ENCODE data around the gene VWA3B.
A peak's percentile ranks its signal among the peaks of the same experiment; 100 is the strongest.
"Not testable (repeated sequence)": the region's sequence is repeated elsewhere in the genome, so short reads cannot be mapped to it uniquely, and the experiment has no call there.

VWA3B gene, protein sequence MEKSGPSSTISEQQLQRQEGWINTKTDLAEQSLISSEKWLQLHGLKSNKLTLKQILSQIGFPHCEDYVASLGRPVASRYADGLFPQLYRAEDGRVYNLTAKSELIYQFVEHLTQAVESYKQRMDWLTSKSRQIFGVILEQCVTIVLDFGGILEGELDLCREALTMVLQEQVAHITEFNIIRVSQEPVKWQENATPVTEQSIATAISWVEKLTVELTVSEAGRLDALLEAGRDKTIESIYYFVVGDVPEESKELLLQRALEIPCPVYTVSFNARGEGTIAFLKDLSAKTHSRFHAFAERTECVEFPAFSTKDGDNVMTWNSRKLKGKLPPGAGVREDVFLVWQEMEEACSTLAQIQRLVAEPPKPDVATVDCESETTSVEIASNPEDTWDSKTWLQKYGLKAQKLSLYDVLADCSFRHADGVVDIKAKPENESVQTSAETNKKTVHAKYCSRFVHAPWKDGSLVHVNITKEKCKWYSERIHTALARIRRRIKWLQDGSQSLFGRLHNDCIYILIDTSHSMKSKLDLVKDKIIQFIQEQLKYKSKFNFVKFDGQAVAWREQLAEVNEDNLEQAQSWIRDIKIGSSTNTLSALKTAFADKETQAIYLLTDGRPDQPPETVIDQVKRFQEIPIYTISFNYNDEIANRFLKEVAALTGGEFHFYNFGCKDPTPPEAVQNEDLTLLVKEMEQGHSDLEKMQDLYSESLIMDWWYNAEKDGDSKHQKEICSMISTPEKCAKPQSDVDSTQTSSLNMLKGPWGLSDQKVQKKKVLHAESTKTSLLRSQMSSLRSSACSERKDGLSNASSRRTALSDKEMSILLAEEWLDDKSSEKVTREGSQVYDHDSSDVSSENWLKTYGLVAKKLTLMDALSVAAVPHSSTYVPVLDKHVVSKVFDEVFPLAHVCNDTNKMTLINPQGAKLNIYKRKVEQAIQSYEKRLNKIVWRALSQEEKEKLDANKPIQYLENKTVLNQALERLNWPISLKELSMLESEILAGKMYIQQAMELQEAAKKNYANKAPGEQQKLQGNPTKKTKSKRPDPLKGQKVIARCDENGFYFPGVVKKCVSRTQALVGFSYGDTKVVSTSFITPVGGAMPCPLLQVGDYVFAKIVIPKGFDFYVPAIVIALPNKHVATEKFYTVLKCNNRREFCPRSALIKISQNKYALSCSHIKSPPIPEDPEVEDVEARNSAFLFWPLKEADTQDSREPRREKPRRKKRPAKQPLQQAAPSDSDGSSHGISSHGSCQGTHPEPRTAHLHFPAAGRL (N-terminal part only)

DNA sequence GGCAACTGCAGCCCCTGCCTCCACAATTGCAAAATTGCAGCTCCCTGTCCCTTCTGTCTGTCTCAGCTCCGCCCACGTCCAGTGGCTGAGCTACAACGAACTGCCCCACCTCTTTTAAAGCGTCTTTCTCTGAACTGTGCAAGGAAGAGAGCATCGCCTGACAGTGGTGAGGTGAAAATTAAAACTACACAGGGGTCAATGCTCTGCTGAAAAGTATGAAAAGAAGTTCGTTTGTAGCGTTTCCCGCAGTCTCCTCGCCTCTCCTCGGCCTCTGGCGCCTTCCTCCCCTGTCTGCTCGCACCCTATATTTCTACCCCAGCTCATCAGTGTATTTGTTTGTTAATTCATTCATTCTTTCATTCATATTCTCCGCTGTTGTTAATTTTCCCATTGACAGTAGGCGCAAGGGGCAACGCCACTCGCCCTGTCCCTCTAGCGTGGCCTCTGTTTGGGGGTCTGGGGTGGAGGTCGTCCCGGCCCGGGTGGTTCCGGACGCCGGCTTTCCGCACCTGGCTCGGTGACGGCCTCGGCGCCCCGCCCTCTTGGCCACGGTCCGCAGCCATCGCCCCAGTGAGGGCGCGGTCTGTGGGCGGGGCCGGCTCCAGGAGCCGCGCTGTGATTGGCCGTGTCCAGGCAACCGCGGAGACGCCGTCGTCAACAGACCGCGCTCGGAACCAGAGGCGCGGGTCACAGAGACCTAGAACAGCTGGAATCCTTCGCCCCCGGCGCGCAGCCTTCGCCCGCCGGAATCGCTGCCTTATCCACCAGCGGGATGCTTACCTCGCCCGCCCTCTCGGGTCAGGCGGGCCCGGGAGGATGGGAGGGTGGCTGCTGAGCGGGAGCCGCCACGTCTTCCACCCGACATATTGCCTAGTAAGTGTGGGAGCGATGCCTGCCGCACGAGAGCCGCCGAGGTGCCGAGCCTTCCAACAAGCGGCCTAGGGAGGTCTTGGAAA is at the start of gene VWA3B:
Gene VWA3B (plus strand): TSS at position 677 of the 956 bp plus-strand sequence. CDS start 5,926 bp downstream, outside the sequence.
- peak; percentile 7 for DNase-seq (ENCODE audit: low spot score)

DNA sequence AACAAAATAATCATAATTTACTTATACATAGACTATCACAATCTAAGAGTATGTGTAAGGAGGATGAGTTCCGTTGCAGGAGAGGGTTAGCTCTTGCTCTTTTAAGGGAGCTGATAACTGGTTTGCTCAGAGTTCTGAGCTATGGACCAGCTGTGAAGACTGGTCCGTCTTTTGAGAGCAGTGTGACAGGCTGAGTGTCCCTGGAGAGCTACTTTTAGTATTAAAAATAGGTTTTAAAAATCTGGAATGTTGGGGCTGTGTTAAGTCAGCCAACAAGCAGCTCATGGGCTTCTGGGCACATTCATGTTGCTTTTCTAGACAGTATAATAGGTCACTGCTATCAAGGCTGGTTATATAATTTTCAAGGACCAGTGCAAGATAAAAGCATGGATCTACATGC is 49.8 kb upstream of the VWA3B start:
- DNase-seq (ENCODE audit: low spot score): no peak

DNA sequence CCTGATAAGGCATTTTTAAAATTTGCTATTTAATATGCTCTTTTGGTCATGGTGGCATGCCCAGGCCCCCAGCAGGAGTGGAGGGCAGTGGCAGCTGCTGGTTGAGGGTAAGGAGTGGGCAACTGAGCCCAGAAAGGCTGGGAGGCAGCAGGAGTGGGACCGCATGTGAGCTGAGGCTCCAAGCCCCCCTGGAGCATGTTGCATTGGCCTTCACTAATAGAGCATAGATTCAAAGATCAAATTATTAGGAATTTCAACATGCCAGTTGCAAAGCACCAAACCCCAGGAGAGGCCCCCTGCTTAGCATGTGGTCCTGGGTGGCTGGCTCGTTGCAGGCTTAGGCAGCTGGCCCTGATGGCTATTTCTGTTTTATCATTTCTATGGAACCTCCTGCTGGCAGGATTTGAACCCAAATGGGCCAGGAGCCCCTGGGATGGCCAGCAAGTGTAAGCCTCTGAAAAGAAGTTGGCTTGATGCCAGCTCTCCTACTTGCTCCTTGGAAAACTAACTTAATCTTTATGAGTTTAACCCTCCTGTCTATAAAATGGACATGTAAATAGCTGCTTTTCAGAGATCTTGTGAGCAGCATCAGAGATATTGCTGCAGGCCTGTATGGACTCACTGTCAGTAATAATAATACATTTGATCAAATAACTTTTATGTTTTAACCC is 49.2 kb upstream of the VWA3B start:
- no peak for DNase-seq (ENCODE audit: low spot score)

DNA sequence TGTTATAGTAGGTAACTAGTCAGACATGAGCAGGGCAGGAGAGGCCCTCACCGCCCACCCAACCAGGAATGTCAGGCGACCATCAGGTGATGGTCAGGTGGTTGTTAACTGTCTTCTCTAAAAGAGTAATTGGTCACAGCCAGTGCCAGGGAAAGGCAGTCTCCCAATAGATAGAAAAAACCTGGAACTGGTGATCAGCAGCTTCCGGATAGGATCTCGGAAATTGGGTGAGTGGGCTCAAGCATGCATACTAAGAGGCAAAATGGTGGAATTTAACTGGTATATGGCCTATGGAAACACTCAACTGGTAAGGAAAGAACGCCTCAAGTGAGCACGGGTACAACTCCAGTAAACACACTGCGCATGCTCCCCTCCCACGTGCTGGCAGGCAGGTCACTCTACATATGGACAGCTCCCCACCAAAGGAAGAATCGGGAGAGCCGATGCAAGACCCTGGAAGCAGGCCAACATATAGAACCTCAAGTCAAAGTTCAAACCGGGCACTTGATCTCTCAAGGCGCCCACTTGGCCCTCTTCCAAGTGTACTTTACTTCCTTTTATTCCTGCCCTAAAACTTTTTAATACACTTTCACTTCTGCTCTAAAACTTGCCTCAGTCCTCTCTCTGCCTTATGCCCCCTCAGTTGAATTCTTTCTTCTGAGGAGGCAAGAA is 47.7 kb upstream of the VWA3B start:
- no peak for DNase-seq (ENCODE audit: low spot score)

DNA sequence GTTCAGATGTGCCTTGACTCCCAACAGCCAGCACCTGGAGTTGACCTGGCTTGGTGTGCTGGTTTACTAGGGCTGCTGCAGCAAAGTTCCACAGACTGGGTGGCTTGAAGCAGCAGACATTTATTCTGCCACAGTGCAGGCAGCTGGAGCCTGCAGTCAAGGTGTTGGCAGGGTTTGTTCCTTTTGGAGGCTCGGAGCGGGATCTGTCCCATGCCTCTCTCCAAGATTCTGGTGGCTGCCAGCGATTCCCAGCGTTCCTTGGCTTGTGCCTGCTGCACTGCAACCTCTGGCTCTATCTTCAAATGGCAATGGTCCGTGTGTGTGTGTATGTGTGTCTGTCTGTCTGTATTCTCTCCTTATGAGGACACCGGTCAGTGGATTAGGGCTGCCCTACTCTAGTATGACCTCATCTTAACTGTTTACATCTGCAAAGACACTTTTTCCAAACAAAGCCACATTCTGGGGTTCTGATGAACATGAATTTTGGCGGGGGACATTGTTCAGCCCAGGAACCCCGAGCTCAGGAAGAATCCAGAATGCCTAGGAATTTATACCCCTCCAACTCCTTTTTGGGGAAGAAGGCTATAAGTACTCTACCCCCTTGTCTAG is 46.5 kb upstream of the VWA3B start:
- no peak for DNase-seq (ENCODE audit: low spot score)

DNA sequence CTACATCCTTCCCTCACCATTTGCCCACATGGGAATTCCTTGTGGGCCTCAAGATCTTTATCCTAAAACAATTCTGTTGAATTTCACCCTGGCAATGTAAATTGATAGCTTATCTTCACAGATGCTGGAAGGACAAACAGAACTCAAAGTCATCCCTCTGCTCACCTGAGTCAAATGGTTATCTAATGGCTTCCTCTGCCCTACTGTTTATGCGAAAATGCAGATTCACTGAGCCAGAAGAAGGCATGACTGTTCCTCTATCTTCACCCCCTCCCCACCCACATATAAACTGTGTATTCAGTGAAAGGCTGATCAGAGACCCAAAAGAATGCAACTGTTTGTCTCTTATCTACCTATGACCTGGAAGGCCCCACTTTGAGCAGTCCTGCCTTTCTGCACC is 43.9 kb upstream of the VWA3B start:
- no peak for DNase-seq (ENCODE audit: low spot score)

DNA sequence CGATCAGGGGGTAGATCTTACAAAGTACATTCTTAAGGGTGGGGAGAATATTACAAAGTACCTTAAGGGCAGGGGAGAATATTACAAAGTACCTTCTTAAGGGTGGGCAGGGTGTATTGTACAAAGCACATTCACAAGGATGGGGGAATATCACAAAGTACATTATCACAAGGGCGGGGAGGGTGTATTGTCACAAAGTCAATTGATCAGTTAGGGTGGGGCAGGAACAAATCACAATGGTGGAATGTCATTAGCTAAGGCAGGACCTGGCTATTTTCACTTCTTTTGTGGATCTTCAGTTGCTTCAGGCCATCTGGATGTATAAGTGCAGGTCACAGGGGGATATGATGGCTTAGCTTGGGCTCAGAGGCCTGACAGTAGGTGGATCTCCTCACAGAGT is 42.2 kb upstream of the VWA3B start:
- not testable (repeated sequence) for DNase-seq (ENCODE audit: low spot score)

DNA sequence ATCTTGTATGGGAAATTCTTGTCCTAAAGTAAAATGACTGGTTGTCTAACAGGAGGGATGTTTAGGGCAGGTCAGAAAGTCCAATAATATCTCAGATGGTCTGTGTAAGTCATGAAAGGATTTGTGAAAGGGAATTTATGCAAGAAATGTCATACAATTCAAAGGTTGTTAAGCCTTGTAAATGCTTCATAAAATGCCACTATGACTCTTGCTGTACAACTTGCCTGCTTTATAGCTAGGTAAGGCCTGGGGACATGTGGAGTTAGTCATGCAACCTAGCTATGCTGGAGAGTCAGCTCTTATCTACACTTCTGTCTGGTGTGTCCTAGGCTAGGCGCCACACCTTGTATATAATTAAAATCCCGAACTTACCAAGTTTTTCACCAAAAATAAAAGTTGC is 36.9 kb upstream of the VWA3B start:
- DNase-seq (ENCODE audit: low spot score): no peak

DNA sequence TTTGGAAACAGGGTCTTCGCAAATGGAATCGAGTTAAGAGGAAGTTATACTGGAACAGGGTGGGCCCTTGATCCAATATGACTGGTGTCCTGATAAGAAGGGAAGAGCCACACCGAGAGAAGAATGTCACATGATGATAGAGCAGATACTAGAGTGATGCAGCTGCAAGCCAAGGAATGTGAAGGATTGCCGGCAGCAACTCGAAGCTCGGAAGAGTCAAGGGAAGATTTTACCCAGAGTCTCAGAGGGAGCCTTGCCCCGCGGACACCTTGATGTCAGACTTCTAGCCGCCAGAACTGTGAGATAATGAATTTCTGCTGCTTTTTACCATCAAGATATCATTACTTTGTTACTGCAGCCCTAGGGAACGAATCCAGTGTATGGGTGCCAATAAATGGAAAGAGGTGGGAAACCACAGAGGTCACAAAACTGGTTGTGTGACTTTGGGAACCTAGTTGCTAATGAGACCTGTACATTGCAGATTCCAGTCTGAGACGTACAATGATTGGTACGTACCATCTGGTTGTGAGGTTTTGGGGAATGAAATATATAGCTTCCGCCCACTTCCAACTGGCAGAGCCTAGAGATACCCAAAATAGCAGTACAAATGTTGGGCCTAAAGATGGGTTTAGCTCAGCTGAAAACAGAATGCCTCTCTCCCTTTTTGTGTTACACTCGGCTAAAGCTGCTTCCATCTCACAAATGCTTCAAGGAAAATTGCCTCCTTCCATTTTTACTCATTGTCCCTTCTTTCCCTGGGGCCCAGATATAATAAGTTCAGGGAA is 28.6 kb upstream of the VWA3B start:
- DNase-seq (ENCODE audit: low spot score): no peak

DNA sequence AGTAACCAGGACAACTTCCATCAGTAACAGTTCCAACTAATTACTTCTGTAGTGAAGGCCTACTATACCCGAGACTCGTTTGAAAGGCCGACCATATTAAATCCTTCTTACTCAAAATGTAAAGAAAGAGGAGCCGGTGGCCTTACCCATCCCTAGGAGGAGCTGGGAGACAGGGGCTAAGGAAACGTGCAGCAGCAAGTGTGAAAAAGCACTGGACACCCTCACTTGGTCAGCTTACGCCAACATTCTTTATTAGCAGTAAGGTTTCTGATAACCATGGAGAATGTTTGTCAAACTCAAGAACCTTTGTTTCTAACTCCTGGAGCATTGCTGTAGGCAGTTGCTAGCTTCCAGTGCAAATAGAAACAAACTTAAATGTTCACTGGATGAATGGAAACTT is 26.7 kb upstream of the VWA3B start:
- DNase-seq (ENCODE audit: low spot score): no peak

DNA sequence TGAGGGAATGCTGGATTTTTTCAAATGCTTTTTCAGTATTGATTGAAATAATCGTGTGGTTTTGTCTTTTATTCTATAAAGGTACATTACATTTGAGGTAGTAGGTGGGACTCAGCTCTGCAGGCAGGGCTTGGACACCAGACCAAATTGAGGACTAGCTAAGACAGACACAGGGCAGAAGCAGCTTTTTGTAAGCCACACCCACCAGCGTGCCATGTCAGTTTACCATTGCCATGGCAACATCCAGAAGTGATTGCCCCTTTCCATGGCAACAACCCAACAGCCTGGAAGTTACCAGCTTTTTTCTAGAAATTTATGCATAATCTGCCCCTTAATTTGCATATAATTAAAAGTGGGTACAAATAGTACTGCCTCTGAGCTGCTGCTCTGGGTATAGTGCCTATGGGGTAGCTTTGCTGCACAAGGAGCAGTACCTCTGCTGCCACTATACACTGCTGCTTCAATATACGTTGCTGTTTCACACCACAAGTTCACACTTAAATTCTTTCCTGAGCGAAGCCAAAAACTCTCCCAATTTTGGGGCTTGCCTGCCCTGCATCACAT is 23.6 kb upstream of the VWA3B start:
- no peak for DNase-seq (ENCODE audit: low spot score)

DNA sequence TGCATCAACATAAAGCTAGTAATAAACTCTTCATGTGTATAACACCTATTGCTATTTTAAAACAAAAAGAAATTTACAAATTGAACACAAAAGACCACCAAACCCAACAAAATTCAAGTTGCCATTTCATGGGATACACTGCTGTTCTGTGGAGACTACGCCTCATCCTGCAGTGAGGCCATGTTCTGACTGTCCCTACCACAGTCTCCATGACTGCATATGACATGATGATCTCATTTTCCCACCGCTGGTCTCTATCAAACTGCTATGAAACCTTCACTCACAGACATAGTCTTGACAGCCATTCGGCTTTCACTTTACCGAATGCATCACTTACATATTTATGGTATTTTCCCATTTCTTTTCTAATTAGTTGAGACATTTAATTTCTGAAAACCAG is 21.2 kb upstream of the VWA3B start:
- no peak for DNase-seq (ENCODE audit: low spot score)

DNA sequence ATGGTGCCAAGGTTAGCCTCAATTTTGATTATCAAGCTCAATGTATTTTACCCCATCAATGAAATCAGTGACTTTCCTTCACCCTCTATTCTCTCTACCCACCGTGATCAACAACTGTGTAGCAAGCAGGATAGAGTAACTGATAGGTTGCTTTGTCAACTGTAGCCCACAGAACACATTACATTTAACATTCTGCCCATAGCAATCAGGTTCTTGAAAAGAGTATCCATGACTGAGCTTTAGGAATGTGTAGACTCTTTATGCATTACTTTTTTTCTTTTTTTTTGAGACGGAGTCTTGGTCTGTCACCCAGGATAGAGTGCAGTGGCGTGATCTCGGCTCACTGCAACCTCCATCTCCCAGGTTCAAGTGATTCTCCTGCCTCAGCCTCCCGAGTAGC is 19.8 kb upstream of the VWA3B start:
- no peak for DNase-seq (ENCODE audit: low spot score)

DNA sequence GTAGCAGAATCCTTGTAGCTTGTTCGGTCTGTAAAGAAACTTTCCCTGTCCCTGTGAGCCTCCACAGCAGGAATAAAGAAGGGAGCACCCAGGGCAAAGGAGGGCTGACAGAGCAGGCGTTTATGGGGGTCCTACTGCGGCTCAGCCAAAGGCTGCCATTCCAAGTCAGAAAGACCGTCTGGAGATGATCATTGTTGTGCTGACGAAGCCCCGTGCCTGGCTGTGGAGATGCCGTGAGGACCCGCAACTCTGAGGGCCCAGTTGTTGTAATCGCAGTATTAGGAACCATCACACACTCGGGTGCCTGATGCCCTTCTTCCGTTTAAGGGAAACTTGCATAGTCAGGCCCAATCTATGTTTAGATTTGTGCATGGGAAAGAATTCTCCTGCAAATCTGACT is 16.9 kb upstream of the VWA3B start:
- no peak for DNase-seq (ENCODE audit: low spot score)

DNA sequence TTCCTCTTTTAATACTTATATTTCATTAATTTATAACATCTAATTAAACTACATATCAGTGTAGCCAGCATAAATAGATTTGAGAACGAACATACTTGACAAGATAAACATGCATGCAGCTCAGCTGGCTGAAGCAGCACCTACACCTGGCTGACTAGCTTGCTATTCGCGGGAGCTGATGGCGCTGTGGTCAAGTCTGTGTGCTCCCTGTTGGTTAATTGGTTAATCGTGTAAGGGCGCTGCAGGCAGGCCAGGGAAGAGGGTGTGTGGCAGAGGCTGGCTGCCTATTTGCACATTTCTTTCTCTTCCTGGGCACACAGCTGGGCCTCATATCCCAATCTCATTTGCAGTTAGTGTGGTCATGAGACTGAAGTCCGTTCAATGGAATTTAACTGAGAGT is 14.5 kb upstream of the VWA3B start:
- no peak for DNase-seq (ENCODE audit: low spot score)

DNA sequence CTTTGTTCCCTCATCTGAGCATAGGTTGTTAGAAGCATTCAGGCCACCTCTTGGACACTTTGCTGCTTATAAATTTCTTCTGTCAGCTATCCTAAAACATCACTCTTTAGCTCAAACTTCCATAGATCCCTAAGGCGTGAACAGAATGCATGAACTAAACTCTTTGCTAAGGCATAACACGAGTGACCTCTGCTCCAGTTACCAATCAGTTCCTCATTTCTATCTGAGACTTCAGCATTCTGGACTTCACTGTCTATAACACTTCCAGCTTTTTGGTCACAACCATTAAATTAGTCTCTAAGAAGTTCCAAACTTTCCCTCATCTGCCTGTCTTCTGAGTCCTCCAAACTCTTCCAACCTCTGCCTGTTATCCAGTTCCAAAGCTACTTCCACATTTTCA is 8.3 kb upstream of the VWA3B start:
- DNase-seq (ENCODE audit: low spot score): no peak

DNA sequence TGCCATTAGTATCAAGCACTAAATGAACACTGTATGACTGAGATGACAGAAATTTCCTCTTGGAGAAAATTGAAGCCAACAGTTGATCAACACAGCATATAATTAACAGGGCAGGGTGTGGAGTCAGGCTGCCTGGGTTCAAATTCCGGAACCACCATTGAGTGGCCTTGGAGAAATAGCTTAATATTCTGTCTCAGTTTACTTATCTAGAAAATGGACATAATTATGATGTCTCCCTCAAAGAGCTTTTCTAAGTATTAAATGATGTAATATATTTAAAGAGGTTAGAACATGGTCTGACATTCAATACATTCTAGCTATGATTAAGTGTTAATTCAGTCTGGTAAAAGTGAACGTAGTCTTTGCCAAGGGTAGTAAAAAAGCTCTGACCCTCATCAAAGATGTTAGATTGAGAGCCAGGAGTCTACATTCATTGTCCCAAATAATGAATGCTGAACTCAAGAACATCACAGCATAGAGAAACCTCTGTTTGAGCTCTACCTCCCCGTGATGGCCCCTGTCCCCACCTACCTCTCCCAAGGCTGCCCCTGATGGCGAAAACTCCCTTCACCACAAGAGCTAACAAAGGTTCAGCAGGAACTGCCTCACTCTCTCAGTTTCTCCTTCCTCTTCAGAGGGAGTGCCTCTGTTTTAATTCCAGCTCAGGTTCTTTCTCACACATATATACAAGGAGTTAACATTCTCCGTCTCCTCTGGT is 2.7 kb upstream of the VWA3B start:
- DNase-seq (ENCODE audit: low spot score): no peak

DNA sequence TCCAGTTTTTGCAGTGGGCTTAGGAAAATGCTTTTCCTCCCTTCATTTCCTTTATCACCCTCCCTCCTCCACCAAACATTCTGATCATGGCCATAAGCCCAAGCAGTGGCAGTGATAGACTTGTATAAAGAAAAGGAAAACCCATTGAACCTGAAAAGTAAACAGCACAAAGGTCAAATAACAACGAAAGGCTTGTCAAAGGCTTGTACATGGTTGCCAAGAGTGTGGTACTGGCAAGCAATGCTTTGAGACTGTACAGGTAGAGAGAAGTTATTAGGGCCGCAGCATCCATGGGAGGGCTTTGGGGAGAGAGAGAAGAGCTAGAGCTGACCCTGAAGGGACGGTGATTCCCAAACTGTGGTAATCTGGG is 2.1 kb upstream of the VWA3B start:
- no peak for DNase-seq (ENCODE audit: low spot score)
